ENCODE results near the gene VPS8. TPM values are rescaled to one million over a fixed set of nuclear protein-coding genes. Genes with fewer than 3 reads are reported as not detected.
"Not testable (repeated sequence)": the region's sequence is repeated elsewhere in the genome, so short reads cannot be mapped to it uniquely, and the experiment has no call there.

The VPS8 gene
- total RNA-seq, 2 donors from 2014 or later = 49.7 to 70.0 TPM

DNA sequence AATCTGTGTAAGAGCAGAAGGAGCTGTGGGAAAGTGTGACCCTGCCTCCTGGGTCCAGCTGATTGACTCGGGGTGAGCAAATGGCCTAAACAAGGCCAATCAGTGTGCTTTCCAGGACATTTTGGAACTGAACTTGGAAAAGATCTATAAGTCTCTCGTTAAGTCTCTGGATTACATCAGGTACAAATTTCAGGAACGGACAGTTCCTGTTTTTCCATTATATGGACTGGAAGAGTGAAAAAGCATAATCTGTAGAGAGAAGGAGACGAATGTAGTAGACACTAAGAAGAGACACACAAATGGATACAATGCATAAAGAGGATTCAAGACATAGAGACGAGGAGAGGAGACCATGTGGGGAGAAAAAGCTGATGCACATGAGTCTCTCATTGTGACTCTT, 173.6 kb downstream of the VPS8 start:
- H3K9me3 Mint-ChIP-seq = peaks cover 2% of the 10 kb centered on the region
- 84 to 92% methylated on average over 5 of the region's 5 CpGs for WGBS, 2 experiments (ENCODE audit: insufficient coverage in 1 of 2, insufficient read length in 1 of 2)
- H3K4me1 Mint-ChIP-seq = no peaks in the 10 kb centered on the region
- H3K4me3 Mint-ChIP-seq = no peak overlapping the region
- TF ChIP-seq, protein P1, sequence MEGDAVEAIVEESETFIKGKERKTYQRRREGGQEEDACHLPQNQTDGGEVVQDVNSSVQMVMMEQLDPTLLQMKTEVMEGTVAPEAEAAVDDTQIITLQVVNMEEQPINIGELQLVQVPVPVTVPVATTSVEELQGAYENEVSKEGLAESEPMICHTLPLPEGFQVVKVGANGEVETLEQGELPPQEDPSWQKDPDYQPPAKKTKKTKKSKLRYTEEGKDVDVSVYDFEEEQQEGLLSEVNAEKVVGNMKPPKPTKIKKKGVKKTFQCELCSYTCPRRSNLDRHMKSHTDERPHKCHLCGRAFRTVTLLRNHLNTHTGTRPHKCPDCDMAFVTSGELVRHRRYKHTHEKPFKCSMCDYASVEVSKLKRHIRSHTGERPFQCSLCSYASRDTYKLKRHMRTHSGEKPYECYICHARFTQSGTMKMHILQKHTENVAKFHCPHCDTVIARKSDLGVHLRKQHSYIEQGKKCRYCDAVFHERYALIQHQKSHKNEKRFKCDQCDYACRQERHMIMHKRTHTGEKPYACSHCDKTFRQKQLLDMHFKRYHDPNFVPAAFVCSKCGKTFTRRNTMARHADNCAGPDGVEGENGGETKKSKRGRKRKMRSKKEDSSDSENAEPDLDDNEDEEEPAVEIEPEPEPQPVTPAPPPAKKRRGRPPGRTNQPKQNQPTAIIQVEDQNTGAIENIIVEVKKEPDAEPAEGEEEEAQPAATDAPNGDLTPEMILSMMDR (conservative IDR thresholded peaks at IDR 0.05) = no peak
- DNase-seq = no peak
- no peak overlapping the region for H3K27ac Mint-ChIP-seq
- H3K4me3 ChIP-seq (ENCODE audit: low read length) = no peak overlapping the region
- no peaks in the 10 kb centered on the region for H3K27me3 Mint-ChIP-seq (ENCODE audit: insufficient read depth)
- no peak overlapping the region for H3K9ac ChIP-seq (ENCODE audit: extremely low read depth, low read length, poor library complexity, severe bottlenecking)
- H3K27ac ChIP-seq (ENCODE audit: low read depth, low read length) = no peak overlapping the region
- H3K36me3 ChIP-seq (ENCODE audit: control insufficient read depth, insufficient read depth, low read length) = peaks cover 13% of the 10 kb centered on the region
- peaks cover 21% of the 10 kb centered on the region for H3K36me3 Mint-ChIP-seq (ENCODE audit: low read depth)
- no peaks in the 10 kb centered on the region for H3K27me3 ChIP-seq (ENCODE audit: control insufficient read depth, insufficient read depth, low read length, poor library complexity, severe bottlenecking)
- no peaks in the 10 kb centered on the region for H3K4me1 ChIP-seq (ENCODE audit: control insufficient read depth, insufficient read depth, low read length)
- H3K9me3 ChIP-seq (ENCODE audit: control insufficient read depth, low read length) = no peaks in the 10 kb centered on the region

DNA sequence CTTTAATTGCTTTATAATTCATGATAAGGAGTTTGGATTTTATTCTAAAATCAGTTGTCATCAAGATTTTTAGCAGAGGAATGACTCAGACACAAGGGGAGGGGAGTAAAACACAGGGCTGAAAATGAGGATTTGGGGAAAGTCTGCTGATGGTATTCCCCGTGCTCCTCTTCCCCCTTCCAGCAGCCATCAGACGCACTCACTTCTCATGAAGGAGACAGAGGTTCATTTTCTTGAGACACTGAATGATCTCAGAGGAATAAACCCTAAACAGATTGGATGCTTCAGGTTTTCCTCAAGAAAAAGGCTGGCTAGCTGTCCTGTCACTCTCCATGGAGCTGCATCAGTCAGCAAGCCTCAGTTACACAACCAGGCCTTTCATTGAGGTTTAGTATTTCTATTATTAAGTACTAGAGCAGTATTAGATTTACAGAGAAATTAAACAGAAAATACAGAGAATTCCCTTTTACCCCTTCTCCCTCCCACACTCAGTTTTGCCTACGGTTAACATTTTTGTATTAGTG, 174.5 kb downstream of the VPS8 start:
- Histone ChIP-seq H3K27me3 (ENCODE audit: control insufficient read depth, insufficient read depth, low read length, poor library complexity, severe bottlenecking) (no peaks in the 10 kb centered on the region), H3K4me3 (ENCODE audit: low read length) (no peak overlapping the region), H3K9ac (ENCODE audit: extremely low read depth, low read length, poor library complexity, severe bottlenecking) (no peak overlapping the region), H3K4me1 (ENCODE audit: control insufficient read depth, insufficient read depth, low read length) (no peaks in the 10 kb centered on the region), H3K36me3 (ENCODE audit: control insufficient read depth, insufficient read depth, low read length) (peaks cover 13% of the 10 kb centered on the region), H3K9me3 (ENCODE audit: control insufficient read depth, low read length) (no peaks in the 10 kb centered on the region), H3K27ac (ENCODE audit: low read depth, low read length) (no peak overlapping the region)
- Mint-ChIP-seq H3K27ac (no peak overlapping the region), H3K4me1 (no peaks in the 10 kb centered on the region), H3K9me3 (peaks cover 2% of the 10 kb centered on the region), H3K4me3 (no peak overlapping the region), H3K36me3 (ENCODE audit: low read depth) (peaks cover 21% of the 10 kb centered on the region), H3K27me3 (ENCODE audit: insufficient read depth) (no peaks in the 10 kb centered on the region)
- no peak for DNase-seq
- 97 to 100% methylated on average over 2 of the region's 3 CpGs for WGBS, 2 experiments (ENCODE audit: insufficient coverage in 1 of 2, insufficient read length in 1 of 2)
- TF ChIP-seq, protein P1 (conservative IDR thresholded peaks at IDR 0.05) = no peak

DNA sequence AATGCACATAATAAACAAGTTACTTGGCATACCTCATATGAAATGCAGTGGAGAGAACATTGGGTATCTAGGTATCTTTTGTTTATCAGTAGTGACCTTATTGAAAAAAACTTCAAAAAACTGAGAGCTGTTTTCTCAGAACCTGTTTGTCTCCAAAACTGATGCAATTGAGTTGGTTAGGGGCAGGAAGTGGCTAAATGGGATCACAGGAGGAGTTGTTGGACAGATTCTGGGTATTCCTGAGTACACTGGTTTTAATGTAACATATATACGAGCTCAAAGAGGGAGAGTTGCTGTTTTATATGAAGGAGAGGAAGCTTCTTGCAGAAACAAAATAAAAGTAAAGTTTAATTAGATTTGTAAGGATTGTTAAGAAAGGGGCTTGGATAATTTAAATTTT, 181.4 kb downstream of the VPS8 start:
- no peak overlapping the region for H3K27ac ChIP-seq (ENCODE audit: low read depth, low read length)
- H3K9me3 ChIP-seq (ENCODE audit: control insufficient read depth, low read length) = no peaks in the 10 kb centered on the region
- H3K27ac Mint-ChIP-seq = no peak overlapping the region
- no peaks in the 10 kb centered on the region for H3K27me3 Mint-ChIP-seq (ENCODE audit: insufficient read depth)
- no peak overlapping the region for H3K9ac ChIP-seq (ENCODE audit: extremely low read depth, low read length, poor library complexity, severe bottlenecking)
- H3K4me1 Mint-ChIP-seq = peaks cover 1% of the 10 kb centered on the region
- DNase-seq = no peak
- 95 to 100% methylated on average over 1 of the region's 1 CpG for WGBS, 2 experiments (ENCODE audit: insufficient coverage in 1 of 2, insufficient read length in 1 of 2)
- no peaks in the 10 kb centered on the region for H3K27me3 ChIP-seq (ENCODE audit: control insufficient read depth, insufficient read depth, low read length, poor library complexity, severe bottlenecking)
- no peak overlapping the region for H3K4me3 Mint-ChIP-seq
- peaks cover 18% of the 10 kb centered on the region for H3K36me3 Mint-ChIP-seq (ENCODE audit: low read depth)
- TF ChIP-seq, protein P1 (conservative IDR thresholded peaks at IDR 0.05) = no peak
- peaks cover 37% of the 10 kb centered on the region for H3K36me3 ChIP-seq (ENCODE audit: control insufficient read depth, insufficient read depth, low read length)
- H3K4me3 ChIP-seq (ENCODE audit: low read length) = no peak overlapping the region
- H3K4me1 ChIP-seq (ENCODE audit: control insufficient read depth, insufficient read depth, low read length) = no peaks in the 10 kb centered on the region
- peaks cover 2% of the 10 kb centered on the region for H3K9me3 Mint-ChIP-seq

DNA sequence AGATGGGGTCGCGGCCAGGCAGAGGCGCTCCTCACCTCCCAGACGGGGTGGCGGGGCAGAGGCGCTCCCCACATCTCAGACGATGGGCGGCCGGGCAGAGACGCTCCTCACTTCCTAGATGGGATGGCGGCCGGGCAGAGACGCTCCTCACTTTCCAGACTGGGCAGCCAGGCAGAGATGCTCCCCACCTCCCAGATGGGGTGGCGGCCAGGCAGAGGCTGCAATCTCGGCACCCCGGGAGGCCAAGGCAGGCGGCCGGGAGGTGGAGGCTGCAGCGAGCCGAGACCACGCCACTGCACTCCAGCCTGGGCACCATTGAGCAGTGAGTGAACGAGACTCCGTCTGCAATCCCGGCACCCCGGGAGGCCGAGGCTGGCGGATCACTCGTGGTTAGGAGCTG, 191.9 kb downstream of the VPS8 start:
- H3K27ac Mint-ChIP-seq; H3K9ac ChIP-seq (ENCODE audit: extremely low read depth, low read length, poor library complexity, severe bottlenecking); DNase-seq; H3K4me1 ChIP-seq (ENCODE audit: control insufficient read depth, insufficient read depth, low read length); H3K4me3 ChIP-seq (ENCODE audit: low read length); H3K27ac ChIP-seq (ENCODE audit: low read depth, low read length); H3K4me1 Mint-ChIP-seq; H3K9me3 ChIP-seq (ENCODE audit: control insufficient read depth, low read length); H3K27me3 ChIP-seq (ENCODE audit: control insufficient read depth, insufficient read depth, low read length, poor library complexity, severe bottlenecking); H3K27me3 Mint-ChIP-seq (ENCODE audit: insufficient read depth); H3K4me3 Mint-ChIP-seq: not testable (repeated sequence)
- WGBS, 2 experiments (ENCODE audit: insufficient coverage in 1 of 2, insufficient read length in 1 of 2) = 97 to 100% methylated on average over 1 to 25 of the region's 28 CpGs
- H3K36me3 ChIP-seq (ENCODE audit: control insufficient read depth, insufficient read depth, low read length) = peaks cover 34% of the 10 kb centered on the region
- Mint-ChIP-seq H3K9me3 (peaks cover 23% of the 10 kb centered on the region), H3K36me3 (ENCODE audit: low read depth) (peaks cover 66% of the 10 kb centered on the region)
